GM18526 (cell line): ENCODE results near the gene JAG1.

Experiments used
- POLR2A ChIP-seq: IDR thresholded peaks from 3 replicates; pipeline ENCODE4 v1.6.1; 2011; ENCODE audit not compliant: insufficient read length; ENCODE audit errors: extremely low read depth

JAG1 gene

GRCh38 chr20:10666221-10667076 lies 7.3 kb downstream of the JAG1 start:
- no peak for TF ChIP-seq POLR2A

GRCh38 chr20:10665791-10666190 lies 8.0 kb downstream of the JAG1 start:
- no peak for TF ChIP-seq POLR2A

- TF ChIP-seq POLR2A = no peak
Measured at GRCh38 chr20:10665027-10665561, 8.7 kb downstream of the JAG1 start.

GRCh38 chr20:10663756-10664155 lies 10.0 kb downstream of the JAG1 start:
- no peak for TF ChIP-seq POLR2A

GRCh38 chr20:10662661-10663458 lies 10.9 kb downstream of the JAG1 start:
- TF ChIP-seq POLR2A = no peak

GRCh38 chr20:10662151-10662550 lies 11.6 kb downstream of the JAG1 start:
- TF ChIP-seq POLR2A = no peak

- no peak for TF ChIP-seq POLR2A
Measured at GRCh38 chr20:10661261-10661660, 12.5 kb downstream of the JAG1 start.

GRCh38 chr20:10660661-10661060 lies 13.1 kb downstream of the JAG1 start:
- no peak for TF ChIP-seq POLR2A

- no peak for TF ChIP-seq POLR2A
Measured at GRCh38 chr20:10659651-10660601, 13.9 kb downstream of the JAG1 start.

GRCh38 chr20:10658876-10659632 lies 14.7 kb downstream of the JAG1 start:
- no peak for TF ChIP-seq POLR2A

- no peak for TF ChIP-seq POLR2A
Measured at GRCh38 chr20:10658051-10658823, 15.6 kb downstream of the JAG1 start.

- TF ChIP-seq POLR2A = no peak
Measured at GRCh38 chr20:10657453-10657852, 16.3 kb downstream of the JAG1 start.
